HCT116 (cell line): ENCODE data around the gene TMEM45A. TPM values are rescaled to one million over a fixed set of nuclear protein-coding genes. Genes with fewer than 3 reads are reported as not detected.

Source experiments
- ATAC-seq: fragments of 200-7000 bp; cut with Tn5 transposase; 2 replicates; pipeline ENCODE4 v1.9.1; 2020; ENCODE audit warnings: mild to moderate bottlenecking, moderate library complexity
- BruUV-seq: library from RNA; stranded (reverse); fragments of 400-500 nt; replicated peaks from 2 replicates; lab custom pipeline; 2021; lab: Mats Ljungman, UMichigan
- CTCF ChIA-PET: fragments of 300-600 bp; sonication (Branson Sonifier 250); formaldehyde crosslinking; loops from one replicate; lab custom pipeline; 2021; ENCODE audit warnings: antibody characterized with exemption; lab: Charles Lee
- POLR2A ChIA-PET: fragments of 300-600, 350-600 bp; sonication (Branson Sonifier 250); formaldehyde crosslinking; loops from one replicate; lab custom pipeline; 2021; ENCODE audit warnings: antibody characterized with exemption; lab: Charles Lee
- RAD21 ChIA-PET, 2 experiments: fragments of 300-600 bp; sonication (Branson Sonifier 250); formaldehyde crosslinking; loops; one replicate each; lab custom pipeline; 2023; ENCODE audit warnings: low total read pairs in 2 of 2; ENCODE audit not compliant: uncharacterized antibody in 2 of 2, unreplicated experiment in 2 of 2, low non-redundant PET in 1 of 2; lab: Charles Lee
- DNase-seq: peaks from one replicate; pipeline ENCODE4 v3.0.0-alpha.2; 2010; ENCODE audit warnings: low read depth, low spot score
- H2AFZ ChIP-seq: fragments of 200-600 bp; shearing (Covaris generic), sonication (generic); 2 replicates; pipeline ENCODE4 v1.6.1; 2017; ENCODE audit warnings: low read depth, mixed run types, mixed read lengths, antibody characterized with exemption, low read length; ENCODE audit not compliant: poor library complexity, severe bottlenecking
- H3K27ac ChIP-seq: 2 replicates; pipeline ENCODE4 v1.5.1; 2012; ENCODE audit warnings: low read depth, low read length
- H3K27me3 ChIP-seq: fragments of 200-600 bp; sonication (generic); 2 replicates; pipeline ENCODE4 v1.6.1; 2016; ENCODE audit warnings: mixed run types, low read length, mixed read lengths; ENCODE audit not compliant: insufficient read depth
- H3K36me3 ChIP-seq, 2 experiments: fragments of 200-500 bp in 1 of 2; fragments of 200-600 bp in 1 of 2; sonication (Bioruptor generic) in 1 of 2; sonication (generic) in 1 of 2; 2 replicates each; pipeline versions ENCODE4 v1.5.1 to v1.6.1; 2014 to 2016; ENCODE audit warnings: low read length in 2 of 2, inconsistent platforms in 1 of 2, mixed read lengths in 1 of 2, mixed run types in 1 of 2; ENCODE audit not compliant: insufficient read depth in 2 of 2, control insufficient read depth in 1 of 2
- H3K4me1 ChIP-seq, 2 experiments: fragments of 200-600 bp in 1 of 2; sonication (generic) in 1 of 2; 2 replicates each; pipeline versions ENCODE4 v1.5.1 to v1.6.1; 2012 to 2017; ENCODE audit warnings: low read length in 2 of 2, inconsistent platforms in 1 of 2, mild to moderate bottlenecking in 1 of 2, mixed read lengths in 1 of 2, mixed run types in 1 of 2, moderate library complexity in 1 of 2; ENCODE audit not compliant: insufficient read depth in 2 of 2, control insufficient read depth in 1 of 2
- H3K4me2 ChIP-seq: fragments of 200-600 bp; sonication (generic); 2 replicates; pipeline ENCODE4 v1.6.1; 2017; ENCODE audit warnings: mixed run types, low read length, mixed read lengths
- H3K4me3 ChIP-seq, 2 experiments: fragments of 200-600 bp in 1 of 2; sonication (generic) in 1 of 2; replicated peaks in 1 of 2; 2 replicates each; pipeline ENCODE4 v1.5.1; 2011 to 2016; ENCODE audit warnings: low read length in 2 of 2, control low read depth in 1 of 2, low read depth in 1 of 2, mild to moderate bottlenecking in 1 of 2, mixed read lengths in 1 of 2, mixed run types in 1 of 2
- H3K79me2 ChIP-seq: fragments of 200-600 bp; sonication (generic); 2 replicates; pipeline ENCODE4 v1.6.1; 2017; ENCODE audit warnings: mild to moderate bottlenecking, mixed run types, low read length, moderate library complexity, mixed read lengths; ENCODE audit not compliant: insufficient read depth
- H3K9ac ChIP-seq: fragments of 200-600 bp; sonication (generic); 2 replicates; pipeline ENCODE4 v1.6.1; 2016; ENCODE audit warnings: low read length, mixed read lengths
- H3K9me2 ChIP-seq: fragments of 200-600 bp; sonication (generic), shearing (Covaris generic); 2 replicates; pipeline ENCODE4 v1.6.1; 2017; ENCODE audit warnings: mixed run types, mild to moderate bottlenecking, moderate library complexity; ENCODE audit not compliant: insufficient read depth
- H3K9me3 ChIP-seq, 2 experiments: fragments of 200-500 bp in 1 of 2; fragments of 200-600 bp in 1 of 2; sonication (Bioruptor generic) in 1 of 2; sonication (generic) in 1 of 2; 2 replicates each; pipeline ENCODE4 v1.6.1; 2014 to 2017; ENCODE audit warnings: low read length in 2 of 2, mixed read lengths in 2 of 2, inconsistent platforms in 1 of 2, low read depth in 1 of 2, mild to moderate bottlenecking in 1 of 2, mixed run types in 1 of 2, moderate library complexity in 1 of 2; ENCODE audit not compliant: control insufficient read depth in 1 of 2, insufficient read depth in 1 of 2
- H4K20me1 ChIP-seq: fragments of 200-600 bp; sonication (generic), shearing (Covaris generic); 2 replicates; pipeline ENCODE4 v1.6.1; 2017; ENCODE audit warnings: mixed run types, mild to moderate bottlenecking, moderate library complexity; ENCODE audit not compliant: insufficient read depth
- CEBPB ChIP-seq: IDR thresholded peaks from 2 replicates; pipeline ENCODE4 v1.6.1; 2012; ENCODE audit warnings: low read depth
- CTCF ChIP-seq, 3 experiments: fragments of 200-600 bp in 1 of 3; sonication (generic) in 1 of 3; IDR thresholded peaks in 2 of 3; conservative IDR thresholded peaks in 1 of 3; 2 replicates each; pipeline ENCODE4 v1.5.1; 2012 to 2017; ENCODE audit warnings: low read depth in 2 of 3, low read length in 2 of 3, antibody characterized with exemption in 1 of 3, borderline replicate concordance in 1 of 3, control low read depth in 1 of 3, mild to moderate bottlenecking in 1 of 3, mixed read lengths in 1 of 3, mixed run types in 1 of 3, moderate library complexity in 1 of 3; ENCODE audit not compliant: insufficient read depth in 1 of 3
- EGR1 ChIP-seq: IDR thresholded peaks from 2 replicates; pipeline ENCODE4 v1.6.1; 2012; ENCODE audit warnings: low read depth
- ELF1 ChIP-seq: IDR thresholded peaks from 2 replicates; pipeline ENCODE4 v1.6.1; 2012; ENCODE audit warnings: low read depth, borderline replicate concordance
- EZH2 ChIP-seq: fragments of 200-600 bp; sonication (generic); IDR thresholded peaks from 2 replicates; pipeline ENCODE4 v1.6.1; 2017; ENCODE audit warnings: antibody characterized with exemption, mixed run types
- EZH2phosphoT487 ChIP-seq: fragments of 200-600 bp; IDR thresholded peaks from 2 replicates; pipeline ENCODE4 v1.6.1; 2018; ENCODE audit warnings: antibody characterized with exemption, borderline replicate concordance
- FOSL1 ChIP-seq: IDR thresholded peaks from 2 replicates; pipeline ENCODE4 v1.6.1; 2012; ENCODE audit warnings: low read depth
- JUND ChIP-seq: IDR thresholded peaks from 2 replicates; pipeline ENCODE4 v1.6.1; 2012
- MAX ChIP-seq: IDR thresholded peaks from 2 replicates; pipeline ENCODE4 v1.6.1; 2012
- POLR2A ChIP-seq: IDR thresholded peaks from 2 replicates; pipeline ENCODE4 v1.7.0; 2011; ENCODE audit warnings: borderline replicate concordance; ENCODE audit not compliant: insufficient read depth, insufficient read length; ENCODE audit errors: extremely low read depth
- POLR2AphosphoS5 ChIP-seq: IDR thresholded peaks from 2 replicates; pipeline ENCODE4 v1.6.1; 2011; ENCODE audit warnings: mild to moderate bottlenecking, low read depth, low read length, moderate library complexity
- RAD21 ChIP-seq: IDR thresholded peaks from 2 replicates; pipeline ENCODE4 v1.6.1; 2012; ENCODE audit warnings: low read depth, mild to moderate bottlenecking
- SP1 ChIP-seq: IDR thresholded peaks from 2 replicates; pipeline ENCODE4 v1.6.1; 2012; ENCODE audit warnings: low read depth
- SRF ChIP-seq: IDR thresholded peaks from 2 replicates; pipeline ENCODE4 v1.6.1; 2012; ENCODE audit warnings: low read depth
- TCF7L2 ChIP-seq: IDR thresholded peaks from 2 replicates; pipeline ENCODE4 v1.7.0; 2011; ENCODE audit warnings: borderline replicate concordance, inconsistent platforms; ENCODE audit not compliant: insufficient read depth, insufficient read length; ENCODE audit errors: extremely low read depth
- YY1 ChIP-seq: IDR thresholded peaks from 2 replicates; pipeline ENCODE4 v1.6.1; 2011; ENCODE audit warnings: low read length, low read depth, moderate library complexity, mild to moderate bottlenecking; ENCODE audit not compliant: insufficient replicate concordance; ENCODE audit errors: extremely low read depth
- ZFX ChIP-seq: fragments of 450-650 bp; IDR thresholded peaks from 2 replicates; pipeline ENCODE4 v1.6.1; 2017
- ZNF274 ChIP-seq: fragments of 200-500 bp; sonication (Bioruptor generic); IDR thresholded peaks from 2 replicates; pipeline ENCODE4 v1.6.1; 2014; ENCODE audit warnings: mild to moderate bottlenecking, low read depth, low read length, inconsistent platforms
- intact Hi-C: fragments of 100-400 bp; cut with micrococcal nuclease; formaldehyde crosslinking; loops from 2 replicates; pipeline ENCODE4 v1.10.0; 2022
- total RNA-seq: library from RNA; stranded (reverse); gene quantifications from one replicate; pipeline ENCODE4 v1.2.1, GENCODE V29; 2021; ENCODE audit not compliant: unreplicated experiment
- TF ChIP-seq, protein P1 (sequence below): IDR thresholded peaks from 2 replicates; pipeline ENCODE4 v1.6.1; 2012; ENCODE audit warnings: low read depth
- TF ChIP-seq, protein P2 (sequence below): IDR thresholded peaks from 2 replicates; pipeline ENCODE4 v1.6.1; 2012

The TMEM45A gene
- total RNA-seq, 1 experiment from 2014 or later, result 5.0 TPM

GRCh38 chr3:100531093-100531492 is 38.7 kb downstream of the TMEM45A start:
- Histone ChIP-seq H4K20me1 (no peaks in the 10 kb centered on the region), H2AFZ (no peak overlapping the region), H3K9ac (no peak overlapping the region), H3K9me3 (no peaks in the 10 kb centered on the region), H3K4me1 (peaks cover 0 to 4% of the 10 kb centered on the region in 2 experiments; a peak in 2 of 4 replicates), H3K27ac (no peak overlapping the region), H3K79me2 (no peaks in the 10 kb centered on the region), H3K9me2 (no peaks in the 10 kb centered on the region), H3K4me3 (no peak overlapping the region)
- DNase-seq, result no peak
- BruUV-seq, result no TSS peak
- POLR2A ChIA-PET, result no interaction called here
- RAD21 ChIA-PET, result no interaction called here
- TF ChIP-seq FOSL1 (no peak), CTCF (IDR thresholded peaks at IDR 0.05 in 2 of 3, conservative IDR thresholded peaks at IDR 0.05 in 1 of 3; ENCODE audit: borderline replicate concordance in 1 of 3, insufficient read depth in 1 of 3, low read depth in 2 of 3, low read length in 2 of 3) (no peak), ELF1 (no peak), TCF7L2 (no peak), JUND (no peak), MAX (no peak), EZH2phosphoT487 (no peak), POLR2A (no peak), EGR1 (no peak), POLR2AphosphoS5 (no peak), SRF (no peak), ZFX (no peak), CEBPB (no peak), EZH2 (no peak), ZNF274 (no peak), SP1 (no peak), YY1 (no peak), RAD21 (no peak)
- TF ChIP-seq, protein P1, sequence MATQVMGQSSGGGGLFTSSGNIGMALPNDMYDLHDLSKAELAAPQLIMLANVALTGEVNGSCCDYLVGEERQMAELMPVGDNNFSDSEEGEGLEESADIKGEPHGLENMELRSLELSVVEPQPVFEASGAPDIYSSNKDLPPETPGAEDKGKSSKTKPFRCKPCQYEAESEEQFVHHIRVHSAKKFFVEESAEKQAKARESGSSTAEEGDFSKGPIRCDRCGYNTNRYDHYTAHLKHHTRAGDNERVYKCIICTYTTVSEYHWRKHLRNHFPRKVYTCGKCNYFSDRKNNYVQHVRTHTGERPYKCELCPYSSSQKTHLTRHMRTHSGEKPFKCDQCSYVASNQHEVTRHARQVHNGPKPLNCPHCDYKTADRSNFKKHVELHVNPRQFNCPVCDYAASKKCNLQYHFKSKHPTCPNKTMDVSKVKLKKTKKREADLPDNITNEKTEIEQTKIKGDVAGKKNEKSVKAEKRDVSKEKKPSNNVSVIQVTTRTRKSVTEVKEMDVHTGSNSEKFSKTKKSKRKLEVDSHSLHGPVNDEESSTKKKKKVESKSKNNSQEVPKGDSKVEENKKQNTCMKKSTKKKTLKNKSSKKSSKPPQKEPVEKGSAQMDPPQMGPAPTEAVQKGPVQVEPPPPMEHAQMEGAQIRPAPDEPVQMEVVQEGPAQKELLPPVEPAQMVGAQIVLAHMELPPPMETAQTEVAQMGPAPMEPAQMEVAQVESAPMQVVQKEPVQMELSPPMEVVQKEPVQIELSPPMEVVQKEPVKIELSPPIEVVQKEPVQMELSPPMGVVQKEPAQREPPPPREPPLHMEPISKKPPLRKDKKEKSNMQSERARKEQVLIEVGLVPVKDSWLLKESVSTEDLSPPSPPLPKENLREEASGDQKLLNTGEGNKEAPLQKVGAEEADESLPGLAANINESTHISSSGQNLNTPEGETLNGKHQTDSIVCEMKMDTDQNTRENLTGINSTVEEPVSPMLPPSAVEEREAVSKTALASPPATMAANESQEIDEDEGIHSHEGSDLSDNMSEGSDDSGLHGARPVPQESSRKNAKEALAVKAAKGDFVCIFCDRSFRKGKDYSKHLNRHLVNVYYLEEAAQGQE, result no peak
- TF ChIP-seq, protein P2, sequence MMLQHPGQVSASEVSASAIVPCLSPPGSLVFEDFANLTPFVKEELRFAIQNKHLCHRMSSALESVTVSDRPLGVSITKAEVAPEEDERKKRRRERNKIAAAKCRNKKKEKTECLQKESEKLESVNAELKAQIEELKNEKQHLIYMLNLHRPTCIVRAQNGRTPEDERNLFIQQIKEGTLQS, result no peak
- TF ChIP-seq, all 23 proteins: peak for 0
- intact Hi-C loops, result no loop called here
- CTCF ChIA-PET, result no interaction called here
- no peak for ATAC-seq
- no peaks in the 10 kb centered on the region for H3K36me3 ChIP-seq
- no peak overlapping the region for H3K4me2 ChIP-seq
- no peaks in the 10 kb centered on the region for H3K27me3 ChIP-seq
